HG03571 (cell line): Measurements from ENCODE around the gene RBKS.
"Not testable (repeated sequence)": the region's sequence is repeated elsewhere in the genome, so short reads cannot be mapped to it uniquely, and the experiment has no call there.

Source experiments
- ATAC-seq: cut with Tn5 transposase; IDR thresholded peaks from one replicate; pipeline ENCODE4 v1.9.1; 2021; ENCODE audit not compliant: unreplicated experiment

Gene RBKS

DNA sequence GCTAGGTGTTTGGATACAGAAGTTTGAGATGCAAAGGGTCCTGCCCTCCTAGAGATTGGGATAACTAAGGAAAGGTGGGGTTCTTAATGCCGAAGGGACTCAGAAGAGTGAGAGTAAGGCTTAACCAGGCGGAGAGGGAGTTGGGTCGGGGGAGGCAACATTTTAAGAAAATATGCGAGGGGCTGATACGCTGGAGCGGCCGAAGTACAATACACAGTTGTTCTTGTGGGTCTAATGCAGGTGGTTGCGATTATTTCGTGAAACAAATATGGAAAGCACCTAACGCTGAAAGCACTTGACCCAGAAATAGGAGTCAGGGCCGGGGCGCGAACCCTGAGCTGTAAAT is 119.0 kb downstream of the RBKS start:
- ATAC-seq = peak; percentile 5

DNA sequence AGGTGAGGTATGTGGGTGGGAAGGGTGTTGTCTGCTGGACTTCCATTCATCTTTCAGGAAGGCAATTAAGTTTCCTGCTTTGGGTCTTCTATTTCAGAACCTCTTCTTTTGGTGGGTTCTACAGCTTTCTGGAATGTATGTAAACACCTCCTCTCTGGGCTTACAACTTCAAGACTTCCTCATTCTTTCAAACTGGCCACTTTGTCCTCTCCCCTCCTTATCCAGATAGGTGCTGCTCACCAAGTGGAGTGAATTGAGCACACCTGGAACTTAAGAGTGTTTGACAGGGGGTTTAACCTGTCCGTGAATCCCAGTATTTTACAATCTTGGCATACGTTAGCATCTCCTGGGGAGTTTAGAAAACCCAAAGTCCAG is 123.9 kb downstream of the RBKS start:
- ATAC-seq = no peak

DNA sequence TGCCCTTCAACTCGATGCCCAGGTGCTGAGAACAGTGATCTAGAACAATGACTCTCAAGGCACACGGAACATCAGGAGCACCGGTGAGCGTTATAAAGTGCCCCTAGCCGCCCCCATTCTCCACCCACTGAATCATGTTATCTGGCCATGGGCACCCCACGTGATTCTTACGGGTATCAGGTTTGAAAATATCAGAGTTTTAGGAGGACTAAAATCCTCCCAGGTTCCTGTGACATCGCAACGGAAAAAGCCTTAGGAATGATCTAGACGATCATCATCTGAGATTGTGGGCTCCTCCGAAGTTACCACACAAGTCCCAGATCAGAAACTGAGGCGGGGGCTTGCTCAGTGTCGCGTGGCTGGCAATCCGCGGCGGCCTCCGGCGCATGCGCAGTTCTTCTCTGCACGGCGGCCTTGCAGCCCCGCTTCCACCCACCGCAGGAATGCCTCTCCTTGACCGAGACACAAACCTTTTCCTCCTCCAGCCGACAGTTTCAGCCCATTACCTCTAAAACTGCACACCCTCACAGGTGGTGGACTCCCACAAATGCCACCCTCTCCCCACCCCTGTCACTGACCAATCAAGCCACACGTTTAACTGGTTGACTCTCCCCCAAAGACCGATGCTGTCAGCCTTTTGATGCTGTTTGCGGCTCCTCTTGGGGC is 124.4 kb downstream of the RBKS start:
- ATAC-seq = no peak

DNA sequence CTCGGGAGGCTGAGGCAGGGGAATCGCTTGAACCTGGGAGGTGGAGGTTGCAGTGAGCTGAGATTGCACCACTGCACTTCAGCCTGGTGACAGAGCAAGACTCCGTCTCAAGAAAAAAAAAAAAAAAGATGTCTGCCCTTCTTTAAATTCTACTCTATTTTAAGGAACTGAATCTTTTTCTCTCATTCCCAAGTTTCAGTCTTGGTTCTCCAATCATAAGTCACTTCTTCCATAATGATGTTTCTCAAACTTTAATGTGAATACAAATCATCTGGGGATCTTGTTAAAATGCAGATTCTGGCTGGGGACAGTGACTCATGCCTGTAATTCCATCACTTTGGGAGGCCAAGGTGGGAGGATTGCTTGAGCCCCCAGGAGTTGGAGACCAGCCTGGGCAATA is 125.7 kb downstream of the RBKS start:
- ATAC-seq = not testable (repeated sequence)

DNA sequence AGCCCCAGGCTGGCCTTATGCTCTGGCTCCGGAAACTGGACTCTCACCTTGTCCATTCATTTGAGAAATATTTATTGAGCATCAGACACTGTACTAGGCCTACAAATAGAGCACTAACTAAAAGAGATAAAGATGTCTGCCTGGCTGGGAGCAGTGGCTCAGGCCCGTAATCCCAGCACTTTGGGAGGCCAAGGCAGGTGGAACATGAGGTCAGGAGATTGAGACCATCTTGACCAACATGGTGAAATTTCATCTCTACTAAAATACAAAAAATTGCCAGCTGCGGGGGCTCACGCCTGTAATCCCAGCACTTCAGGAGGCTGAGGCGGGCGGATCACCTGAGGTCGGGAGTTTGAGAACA is 126.3 kb downstream of the RBKS start:
- no peak for ATAC-seq

DNA sequence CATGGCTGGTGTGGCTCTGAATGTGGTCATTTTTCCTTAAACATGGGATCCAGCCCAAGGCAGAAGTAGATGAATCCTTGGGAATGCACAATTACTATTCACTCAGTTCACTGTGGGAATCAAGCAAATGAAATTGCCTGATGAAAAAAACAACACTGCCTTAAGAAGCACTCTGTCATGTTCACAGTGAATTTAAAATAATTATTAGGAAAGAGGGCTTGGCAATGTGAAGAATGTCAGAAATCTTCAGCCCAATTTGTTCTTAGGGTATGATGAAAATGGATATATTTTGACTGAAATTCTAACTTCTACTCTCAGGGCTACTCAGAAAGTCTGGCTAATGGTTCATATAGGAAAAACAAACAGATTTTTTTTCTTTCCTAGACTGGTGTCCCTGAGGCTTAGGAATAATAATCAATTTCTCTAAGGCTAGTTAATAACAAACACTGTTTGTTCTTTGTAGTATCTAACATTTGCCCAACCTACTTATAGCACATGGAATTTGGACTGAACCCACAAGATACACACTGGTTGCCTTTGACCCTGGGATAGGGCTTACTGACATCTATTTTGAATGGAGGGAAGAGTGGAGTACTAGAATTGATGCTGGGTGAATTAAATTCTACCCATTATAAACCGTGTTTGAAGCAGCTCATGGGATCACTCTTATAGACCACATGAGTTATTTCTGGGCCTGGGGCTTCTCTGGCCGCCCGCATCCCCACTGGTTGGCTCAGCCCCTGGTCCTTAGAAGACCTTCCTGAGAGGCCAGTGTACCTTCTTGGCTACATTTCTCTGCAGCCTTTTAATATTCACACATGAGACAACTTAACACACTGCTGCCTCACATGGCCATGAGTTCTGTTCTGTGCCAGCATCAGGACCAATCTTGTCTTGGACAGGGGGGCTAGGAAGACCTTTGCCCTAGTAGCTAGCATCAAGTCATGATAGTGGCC is 127.0 kb downstream of the RBKS start:
- no peak for ATAC-seq

DNA sequence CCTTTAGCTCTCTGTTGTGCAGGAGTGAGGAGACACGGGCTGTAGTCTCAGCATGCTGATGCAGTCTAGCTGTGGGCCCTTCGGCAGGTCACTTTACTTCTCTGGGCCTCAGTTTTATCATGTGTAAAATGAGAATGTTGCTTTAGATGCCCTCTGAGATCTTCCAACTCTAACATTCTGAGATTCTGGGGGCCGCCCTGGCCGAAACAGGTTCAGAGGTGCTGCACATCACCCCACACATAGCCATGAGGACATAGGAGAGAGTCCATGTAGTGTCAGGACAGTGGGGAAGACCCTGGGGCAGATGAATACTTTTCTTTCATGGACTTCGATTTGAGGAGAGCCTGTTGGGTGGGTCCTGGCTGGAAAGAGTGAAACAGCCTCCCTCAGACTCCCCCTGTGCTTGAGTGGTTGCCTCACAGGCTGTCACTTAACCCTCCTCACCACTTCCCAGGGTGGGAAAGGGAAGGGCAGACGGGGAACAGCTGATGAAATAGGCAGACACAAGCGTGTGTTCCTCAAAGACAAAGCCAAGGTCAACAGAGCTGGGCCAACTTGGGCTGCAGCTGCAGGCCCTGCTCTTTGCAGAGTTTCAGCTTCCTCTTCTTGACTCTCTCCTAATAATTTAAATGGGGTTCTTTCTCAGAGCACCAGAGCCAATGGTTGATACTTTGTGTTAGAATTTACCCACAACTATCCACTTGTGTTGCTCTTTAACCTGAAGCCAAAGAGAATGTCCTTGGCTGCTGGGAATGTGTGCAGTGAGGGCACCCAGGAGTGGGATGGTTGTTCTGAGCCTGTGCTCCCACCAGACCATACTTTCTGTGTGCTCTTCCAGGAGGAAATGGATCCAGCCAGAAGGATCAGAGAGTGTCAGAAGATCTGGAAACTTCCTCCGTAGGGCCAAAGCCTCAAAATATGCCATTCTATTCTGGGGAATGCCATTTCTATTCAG is 133.4 kb downstream of the RBKS start:
- no peak for ATAC-seq

DNA sequence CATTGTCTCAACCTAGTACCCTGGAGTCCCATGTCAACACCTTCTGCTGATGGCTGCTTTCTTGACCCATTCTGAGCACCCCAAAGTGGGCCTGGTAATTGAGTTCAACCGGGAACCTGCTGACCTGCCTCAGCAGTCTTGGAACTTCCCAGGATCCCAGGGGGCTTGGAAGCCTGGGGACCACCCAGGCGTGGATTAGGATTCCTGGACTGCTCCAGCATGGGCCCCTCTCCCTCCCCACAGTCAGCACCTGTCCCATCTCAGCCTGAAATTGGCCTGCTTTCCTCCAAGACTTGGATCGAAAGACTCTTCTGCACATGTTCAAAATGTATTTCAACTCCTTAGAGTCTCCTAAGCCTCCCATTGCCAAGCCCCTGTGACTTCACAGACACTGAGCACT is 134.1 kb downstream of the RBKS start:
- no peak for ATAC-seq

DNA sequence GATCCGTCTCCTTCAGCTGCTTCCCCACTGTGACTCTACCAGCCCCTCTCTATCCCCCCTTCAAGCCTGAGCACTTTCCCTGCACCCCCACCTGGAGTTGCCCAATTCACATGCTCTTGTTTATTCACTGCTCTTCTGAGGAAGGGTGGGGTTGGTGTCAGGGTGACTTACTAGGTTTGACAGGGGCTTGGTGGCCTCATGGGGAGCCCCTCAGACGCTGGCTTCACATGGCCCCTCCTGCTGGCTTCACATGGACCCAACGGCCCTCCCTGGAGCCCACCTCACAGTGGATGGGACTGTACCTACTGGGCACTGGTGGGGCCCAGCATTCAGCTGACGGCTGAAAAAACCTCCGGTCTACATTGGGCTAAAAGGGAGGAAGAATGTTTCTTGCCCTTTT is 135.4 kb downstream of the RBKS start:
- ATAC-seq = no peak

DNA sequence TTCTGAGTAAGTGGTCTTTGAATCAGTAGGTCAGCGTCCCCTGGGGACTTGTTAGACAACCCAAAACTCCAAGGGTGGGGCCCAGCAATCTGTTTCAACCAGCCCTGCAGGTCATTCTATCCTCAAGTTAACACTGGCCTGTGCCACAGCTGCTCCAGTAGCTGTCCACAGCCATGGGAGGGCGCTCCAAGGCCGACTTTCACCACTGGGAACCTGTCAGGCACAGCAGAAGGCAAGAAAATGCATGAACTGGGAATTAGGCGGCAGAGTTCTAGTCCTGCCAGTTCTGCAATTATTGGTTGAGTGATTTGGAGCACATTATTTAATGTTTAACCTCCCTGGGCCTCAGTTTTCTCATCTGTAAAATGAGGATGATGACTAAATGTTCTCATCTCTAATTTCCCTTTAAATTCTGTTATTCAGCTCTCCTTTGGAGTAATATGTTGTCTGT is 136.0 kb downstream of the RBKS start:
- ATAC-seq = no peak

DNA sequence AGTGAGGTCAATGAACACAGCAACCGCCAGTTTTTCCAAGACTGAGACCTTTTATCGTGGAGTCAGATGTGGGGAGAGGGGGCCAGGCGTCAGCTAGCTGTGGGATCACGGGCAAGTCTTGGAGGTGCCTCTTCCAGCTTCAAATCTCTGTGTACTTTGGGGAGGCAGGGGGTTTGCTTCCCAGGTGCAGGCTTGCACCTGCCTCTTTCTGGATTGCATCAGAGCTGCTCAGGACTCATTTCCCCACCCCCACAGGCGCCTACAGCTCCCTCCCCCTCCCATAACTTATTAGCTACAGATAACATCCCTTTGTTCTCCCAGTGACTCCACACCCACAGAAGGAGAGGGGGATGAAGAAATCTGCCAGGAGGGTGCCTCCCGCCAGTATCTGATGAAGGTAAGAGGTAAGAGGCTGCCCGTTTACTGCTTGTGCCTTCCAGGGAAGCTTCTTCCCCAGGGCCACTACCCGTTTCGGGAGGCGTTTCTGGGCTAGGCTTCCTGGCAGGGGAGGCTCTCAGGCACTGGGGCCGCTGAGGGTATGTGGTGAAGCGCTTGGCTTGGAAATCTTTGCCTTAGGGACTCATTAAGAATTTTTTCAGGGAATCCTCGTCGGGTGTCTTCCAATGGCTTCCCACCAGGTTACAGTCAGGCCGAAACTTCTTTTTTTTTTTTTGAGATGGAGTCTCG is 137.5 kb downstream of the RBKS start:
- ATAC-seq = no peak

DNA sequence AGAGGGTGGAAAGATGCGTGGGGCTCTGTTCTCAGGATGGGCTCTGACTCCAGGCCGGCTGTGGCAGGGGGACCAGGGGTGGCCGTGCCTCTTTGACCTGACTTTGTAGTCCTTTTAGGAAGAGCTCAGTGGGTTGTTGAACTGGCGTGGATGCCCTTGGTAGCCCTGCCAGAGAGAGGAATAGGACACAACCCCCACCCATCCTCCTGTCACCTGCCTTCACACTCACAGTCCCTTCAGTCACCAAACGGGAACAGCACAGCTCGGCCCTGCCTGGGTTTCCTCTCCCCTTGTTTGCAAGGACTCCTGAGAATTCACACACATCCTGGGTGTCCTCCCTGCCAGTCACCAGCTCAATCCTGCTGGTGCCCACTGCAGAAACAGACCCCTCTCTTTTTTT is 138.8 kb downstream of the RBKS start:
- ATAC-seq = no peak

DNA sequence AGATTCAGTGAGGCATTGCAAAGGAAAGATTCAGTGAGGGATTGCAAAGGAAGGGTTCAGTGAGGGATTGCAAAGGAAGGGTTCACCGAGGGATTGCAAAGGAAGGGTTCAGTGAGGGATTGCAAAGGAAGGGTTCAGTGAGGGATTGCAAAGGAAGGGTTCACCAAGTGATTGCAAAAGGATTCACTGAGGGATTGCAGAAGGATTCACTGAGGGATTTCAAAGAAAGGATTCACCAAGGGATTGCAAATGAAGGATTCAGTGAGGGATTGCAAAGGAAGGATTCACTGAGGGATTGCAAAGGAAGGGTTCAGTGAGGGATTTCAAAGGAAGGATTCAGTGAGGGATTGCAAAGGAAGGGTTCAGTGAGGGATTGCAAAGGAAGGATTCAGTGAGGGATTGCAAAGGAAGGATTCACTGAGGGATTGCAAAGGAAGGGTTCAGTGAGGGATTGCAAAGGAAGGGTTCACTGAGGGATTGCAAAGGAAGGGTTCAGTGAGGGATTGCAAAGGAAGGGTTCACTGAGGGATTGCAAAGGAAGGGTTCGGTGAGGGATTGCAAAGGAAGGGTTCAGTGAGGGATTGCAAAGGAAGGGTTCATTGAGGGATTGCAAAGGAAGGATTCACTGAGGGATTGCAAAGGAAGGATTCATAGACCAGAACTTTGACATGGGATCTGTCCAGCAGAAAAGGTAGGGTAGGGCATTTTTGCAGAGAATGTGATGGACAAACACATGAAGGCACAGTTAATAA is 141.2 kb downstream of the RBKS start:
- not testable (repeated sequence) for ATAC-seq

DNA sequence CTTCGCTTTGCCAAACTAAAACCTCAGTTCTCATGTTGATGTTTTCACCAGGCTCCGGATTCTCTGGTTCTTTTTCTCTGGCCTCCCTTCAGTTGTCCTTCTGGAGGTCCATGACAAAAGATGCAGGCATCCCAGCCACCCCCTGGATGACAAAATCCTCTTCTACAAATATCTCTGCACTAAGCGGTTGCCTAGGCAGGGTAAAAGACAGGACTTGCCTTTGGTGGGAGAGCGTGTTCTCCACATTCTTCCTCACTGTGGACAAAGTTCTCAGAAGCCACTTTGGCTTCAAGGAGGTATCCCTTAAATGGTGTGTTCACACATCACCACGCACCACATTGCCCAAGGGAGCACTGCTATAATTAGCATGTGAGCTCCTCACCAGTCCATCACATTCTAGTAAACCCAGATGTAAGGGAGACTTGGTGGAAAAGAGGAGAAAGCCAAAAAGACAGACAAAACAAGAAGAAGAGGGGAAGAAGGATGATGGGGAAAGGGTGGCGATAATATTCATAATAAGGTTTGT is 142.3 kb downstream of the RBKS start:
- no peak for ATAC-seq

DNA sequence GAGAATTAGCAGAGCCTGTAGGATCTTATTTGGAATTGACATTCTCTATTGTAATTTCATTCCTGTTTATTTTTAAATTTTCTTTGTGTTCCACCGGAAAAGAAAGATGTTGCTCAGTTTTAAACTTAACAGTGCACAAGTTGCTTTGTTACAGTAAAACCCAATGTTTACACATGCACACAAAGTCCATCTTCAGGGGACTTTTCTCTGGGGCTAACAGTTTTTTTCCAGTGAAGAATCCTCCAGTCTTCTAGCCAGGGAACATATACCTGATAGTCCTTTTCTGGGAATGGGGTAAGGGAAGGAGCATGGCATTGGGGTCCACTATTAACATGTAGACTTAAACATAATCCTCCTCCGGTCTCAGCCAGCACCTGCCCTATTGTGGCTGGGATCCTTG is 143.9 kb downstream of the RBKS start:
- no peak for ATAC-seq

DNA sequence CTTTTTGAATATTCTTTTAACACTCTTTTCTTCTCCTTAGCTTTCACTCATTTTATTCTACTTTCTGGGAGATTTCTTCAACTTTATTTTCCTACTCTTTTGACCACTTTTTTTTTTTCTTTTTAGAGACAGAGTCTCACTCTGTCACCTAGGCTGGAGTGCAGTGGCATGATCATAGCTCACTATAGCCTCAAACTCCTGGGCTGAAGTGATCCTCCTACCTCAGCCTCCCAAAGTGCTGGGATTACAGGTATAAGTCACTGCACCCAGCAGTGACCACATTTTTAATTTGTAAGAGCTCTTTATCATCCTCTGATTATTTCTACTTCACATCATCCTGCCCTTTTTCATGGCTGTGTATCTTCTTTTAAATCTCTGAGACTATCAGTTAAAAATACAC is 144.7 kb downstream of the RBKS start:
- not testable (repeated sequence) for ATAC-seq

DNA sequence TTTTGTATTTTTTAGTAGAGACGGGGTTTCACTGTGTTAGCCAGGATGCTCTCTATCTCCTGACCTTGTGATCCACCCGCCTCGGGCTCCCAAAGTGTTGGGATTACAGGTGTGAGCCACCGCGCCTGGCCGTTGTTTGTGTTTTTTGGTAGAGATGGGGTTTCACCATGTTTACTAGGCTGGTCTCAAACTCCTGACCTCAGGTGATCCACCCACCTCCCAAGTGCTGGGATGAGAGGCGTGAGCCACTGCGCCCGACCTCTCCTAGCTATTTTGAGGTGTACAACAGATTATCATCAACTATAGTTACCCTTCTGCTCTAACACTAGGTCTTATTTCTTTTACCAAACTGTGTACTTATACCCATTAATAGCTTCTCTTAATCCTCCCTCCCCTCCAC is 147.6 kb downstream of the RBKS start:
- ATAC-seq = no peak

DNA sequence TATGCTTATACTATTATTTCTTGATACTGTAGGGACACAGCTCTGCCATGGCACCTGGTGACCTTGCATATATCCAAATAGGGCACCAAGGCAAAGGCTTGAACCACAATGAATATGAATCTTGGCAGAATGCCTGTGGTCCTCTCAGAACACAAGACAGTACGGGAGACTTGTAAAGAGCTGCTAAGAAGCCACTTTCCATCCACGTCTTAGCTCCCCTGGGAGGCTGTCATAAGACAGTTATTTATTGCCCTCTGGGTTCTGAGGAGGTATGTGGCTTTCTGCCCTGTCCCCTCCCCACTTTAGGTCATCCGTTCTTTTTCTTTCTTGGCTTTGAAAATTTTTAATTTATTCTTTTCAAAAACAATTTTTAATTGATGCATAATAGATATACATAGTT is 148.5 kb downstream of the RBKS start:
- ATAC-seq = no peak

DNA sequence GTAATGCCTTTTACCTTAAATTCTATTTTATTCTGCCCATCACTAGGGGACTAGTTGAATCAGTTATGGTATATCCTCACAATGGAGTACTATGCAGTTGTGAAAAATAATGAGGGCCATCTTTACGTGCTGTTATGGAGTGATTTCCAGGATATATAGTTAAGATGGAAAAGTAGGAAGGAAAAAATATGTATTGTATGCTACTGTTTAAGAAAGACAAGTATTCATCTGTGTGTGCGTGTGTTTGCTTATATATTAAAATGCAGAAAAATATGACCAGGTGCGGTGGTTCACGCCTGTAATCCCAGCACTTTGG is 151.2 kb downstream of the RBKS start:
- ATAC-seq = no peak
